PC-3 (cell line): ENCODE results near the gene ACLY. TPM values are rescaled to one million over a fixed set of nuclear protein-coding genes. Genes with fewer than 3 reads are reported as not detected.

ENCODE experiments used
- ATAC-seq: fragments of 200-7000 bp; cut with Tn5 transposase; 2 replicates; pipeline ENCODE4 v1.9.1; 2020; ENCODE audit warnings: mild to moderate bottlenecking, moderate library complexity
- BruUV-seq: library from RNA; stranded (reverse); fragments of 400-500 nt; replicated peaks from 2 replicates; lab custom pipeline; 2021; lab: Mats Ljungman, UMichigan
- CTCF ChIA-PET: fragments of 300-600 bp; sonication (Branson Sonifier 250); formaldehyde crosslinking; loops from one replicate; lab custom pipeline; 2022; ENCODE audit warnings: antibody characterized with exemption; lab: Charles Lee
- POLR2A ChIA-PET: fragments of 300-600 bp; sonication (Branson Sonifier 250); formaldehyde crosslinking; loops from one replicate; lab custom pipeline; 2022; ENCODE audit warnings: antibody characterized with exemption; ENCODE audit not compliant: unreplicated experiment; lab: Charles Lee
- DNase-seq: peaks from one replicate; pipeline ENCODE4 v3.0.0-alpha.2; 2015
- H2AFZ ChIP-seq: fragments of 300-600 bp; sonication (generic); 2 replicates; pipeline ENCODE4 v1.6.0; 2016; ENCODE audit warnings: antibody characterized with exemption, low read length
- H3F3A ChIP-seq: fragments of 300-600 bp; sonication (generic); one replicate; pipeline ENCODE4 v1.6.0; 2017; ENCODE audit warnings: antibody characterized with exemption, low read length, control low read depth, mild to moderate bottlenecking; ENCODE audit not compliant: unreplicated experiment
- H3K27ac ChIP-seq: fragments of 300-600 bp; sonication (generic); 2 replicates; pipeline ENCODE4 v1.5.1; 2016; ENCODE audit warnings: mild to moderate bottlenecking, low read length
- H3K27me3 ChIP-seq: fragments of 300-600 bp; sonication (generic); 2 replicates; pipeline ENCODE4 v1.6.1; 2016; ENCODE audit warnings: low read length, mixed read lengths
- H3K36me3 ChIP-seq: fragments of 300-600 bp; sonication (generic); 2 replicates; pipeline ENCODE4 v1.6.1; 2016; ENCODE audit warnings: low read depth, mixed run types, low read length, mixed read lengths
- H3K4me1 ChIP-seq: fragments of 300-600 bp; sonication (generic); 2 replicates; pipeline ENCODE4 v1.5.1; 2016; ENCODE audit warnings: low read length; ENCODE audit not compliant: insufficient read depth
- H3K4me2 ChIP-seq: fragments of 300-600 bp; sonication (generic); 2 replicates; pipeline ENCODE4 v1.6.0; 2016; ENCODE audit warnings: low read length
- H3K4me3 ChIP-seq: fragments of 300-600 bp; sonication (generic); 2 replicates; pipeline ENCODE4 v1.5.1; 2016; ENCODE audit warnings: mild to moderate bottlenecking, low read length, mixed read lengths
- H3K79me2 ChIP-seq: fragments of 300-600 bp; sonication (generic); 2 replicates; pipeline ENCODE4 v1.6.1; 2017; ENCODE audit warnings: low read length, mixed read lengths
- H3K9ac ChIP-seq: fragments of 300-600 bp; sonication (generic); 2 replicates; pipeline ENCODE4 v1.6.0; 2016; ENCODE audit warnings: mild to moderate bottlenecking, low read length
- H3K9me2 ChIP-seq: fragments of 300-600 bp; sonication (generic); replicated peaks from 2 replicates; pipeline ENCODE4 v1.6.1; 2016; ENCODE audit warnings: mixed run types, low read length, mixed read lengths
- H3K9me3 ChIP-seq: fragments of 300-600 bp; sonication (generic); 2 replicates; pipeline ENCODE4 v1.6.1; 2016; ENCODE audit warnings: low read length, mixed read lengths
- H4K20me1 ChIP-seq: fragments of 300-600 bp; sonication (generic); 2 replicates; pipeline ENCODE4 v1.6.1; 2016; ENCODE audit warnings: low read length, mixed read lengths
- CTCF ChIP-seq: fragments of 300-600 bp; sonication (generic); conservative IDR thresholded peaks from 2 replicates; pipeline ENCODE4 v1.5.1; 2017; ENCODE audit warnings: antibody characterized with exemption, low read depth, mild to moderate bottlenecking, low read length
- EZH2 ChIP-seq: fragments of 300-600 bp; sonication (generic); IDR thresholded peaks from one replicate; pipeline ENCODE4 v1.6.1; 2017; ENCODE audit warnings: antibody characterized with exemption, mild to moderate bottlenecking, low read length; ENCODE audit not compliant: unreplicated experiment
- EZH2phosphoT487 ChIP-seq: fragments of 300-600 bp; sonication (generic); IDR thresholded peaks from 2 replicates; pipeline ENCODE4 v1.6.1; 2018; ENCODE audit warnings: mild to moderate bottlenecking, antibody characterized with exemption, low read length, borderline replicate concordance
- intact Hi-C: fragments of 100-400 bp; cut with micrococcal nuclease; formaldehyde crosslinking; loops from 2 replicates; pipeline ENCODE4 v1.9.0; 2023
- total RNA-seq: library from RNA; depleted of rRNA; stranded (reverse); fragments of >200 nt; gene quantifications from 2 replicates; pipeline ENCODE4 v1.2.3, GENCODE V29; 2014

Gene ACLY
- total RNA-seq, 1 experiment from 2014 or later = 114 TPM

DNA sequence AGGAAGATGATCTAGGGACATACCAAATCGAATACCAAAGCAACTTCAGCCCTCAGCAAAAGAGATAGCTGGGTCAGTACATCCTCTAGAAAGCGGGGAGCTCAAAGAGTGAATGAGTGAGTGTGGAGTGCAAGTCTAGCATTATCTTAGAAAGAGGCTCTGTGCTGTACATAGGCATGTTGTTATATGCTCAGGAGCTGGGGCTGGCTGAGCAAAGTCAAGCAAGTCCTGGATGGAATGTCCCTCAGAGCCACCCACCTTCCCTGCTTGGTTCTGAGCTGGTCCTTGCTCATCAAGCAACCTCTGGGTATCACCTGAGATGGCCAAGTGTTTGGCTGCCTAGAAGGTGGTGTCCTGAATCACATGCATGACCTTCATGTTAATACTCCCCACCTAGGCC lies 48.7 kb downstream of the ACLY start:
- no peak overlapping the region for H3K27ac ChIP-seq
- no peak for DNase-seq
- TF ChIP-seq CTCF (no peak), EZH2phosphoT487 (no peak), EZH2 (no peak)
- no peaks in the 10 kb centered on the region for H4K20me1 ChIP-seq
- H3F3A ChIP-seq = no peaks in the 10 kb centered on the region
- no peak overlapping the region for H2AFZ ChIP-seq
- H3K9me2 ChIP-seq = no peaks in the 10 kb centered on the region
- no peaks in the 10 kb centered on the region for H3K27me3 ChIP-seq
- ATAC-seq = no peak
- no peak overlapping the region for H3K9ac ChIP-seq
- BruUV-seq = no TSS peak
- H3K4me3 ChIP-seq = no peak overlapping the region
- peaks cover under 1% of the 10 kb centered on the region for H3K79me2 ChIP-seq
- no peaks in the 10 kb centered on the region for H3K9me3 ChIP-seq
- peaks cover 6% of the 10 kb centered on the region; the same call in 1 of the 2 replicates for H3K36me3 ChIP-seq
- H3K4me1 ChIP-seq = no peaks in the 10 kb centered on the region
- ChIA-PET POLR2A (no interaction called here), CTCF (interaction anchor here (0.5 kb wide), 1 partner anchor 8 kb away, joined by 3 read pairs; no protein-coding TSS in a partner anchor)
- H3K4me2 ChIP-seq = no peak overlapping the region
- intact Hi-C loops = no loop called here

DNA sequence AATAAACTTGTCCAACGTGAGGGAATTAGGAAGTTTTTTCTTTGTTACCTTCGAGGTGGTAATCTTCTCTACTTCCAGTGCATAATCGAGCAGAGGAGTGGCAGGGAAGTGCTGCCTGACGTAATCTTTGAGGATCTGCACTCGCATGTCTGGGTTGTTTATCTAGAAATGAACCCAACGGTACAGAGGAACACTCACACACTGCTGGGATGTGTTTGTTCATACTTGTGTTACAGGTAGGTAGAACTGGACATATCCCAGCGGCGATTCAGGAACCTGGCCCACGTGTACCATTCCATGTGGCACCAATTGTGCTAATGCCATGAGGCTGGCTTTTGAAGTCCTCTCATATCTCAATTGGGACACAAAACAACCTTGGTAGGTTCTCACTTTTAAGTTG lies 49.3 kb downstream of the ACLY start:
- Histone ChIP-seq H3K4me1 (no peaks in the 10 kb centered on the region), H3K27ac (no peak overlapping the region), H3K36me3 (peaks cover 6% of the 10 kb centered on the region; the same call in 1 of the 2 replicates), H3K4me3 (no peak overlapping the region), H2AFZ (no peak overlapping the region), H3K9me2 (no peaks in the 10 kb centered on the region), H3K27me3 (no peaks in the 10 kb centered on the region), H3K4me2 (no peak overlapping the region), H3K9ac (no peak overlapping the region), H3K79me2 (peaks cover 7% of the 10 kb centered on the region), H3K9me3 (no peaks in the 10 kb centered on the region), H4K20me1 (peaks cover 1% of the 10 kb centered on the region; the same call in 1 of the 2 replicates), H3F3A (no peaks in the 10 kb centered on the region)
- intact Hi-C loops = loop anchor here (5.0 kb wide), 1 partner anchor 132 kb away; no protein-coding TSS in a partner anchor
- DNase-seq = no peak
- no peak for TF ChIP-seq CTCF
- TF ChIP-seq EZH2 = no peak
- TF ChIP-seq EZH2phosphoT487 = no peak
- POLR2A ChIA-PET = no interaction called here
- ATAC-seq = no peak
- BruUV-seq = no TSS peak
- CTCF ChIA-PET = no interaction called here

DNA sequence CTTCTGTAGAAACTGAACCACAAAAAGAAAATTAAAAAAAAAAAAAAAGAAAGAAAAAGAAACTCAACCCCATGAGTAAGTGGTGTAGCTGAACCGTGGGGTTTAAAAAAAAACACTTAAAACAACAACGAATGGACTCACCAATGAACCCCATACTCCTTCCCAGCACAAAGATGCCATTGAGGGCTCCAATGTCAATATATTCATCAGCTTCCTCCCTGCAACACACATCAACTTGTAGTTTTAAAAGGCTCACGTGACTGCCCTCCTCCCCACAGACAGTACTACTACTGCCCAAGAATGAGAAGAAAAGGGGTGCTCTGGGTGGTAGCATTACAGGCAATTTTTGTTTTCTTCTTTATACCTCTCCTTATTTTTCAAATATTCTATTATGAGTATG lies 50.2 kb downstream of the ACLY start:
- Histone ChIP-seq H3K79me2 (peaks cover 16% of the 10 kb centered on the region), H3K9me2 (no peaks in the 10 kb centered on the region), H3K4me1 (0 out of 2 replicates have a peak, but pooled peaks cover 1% of the 10 kb centered on the region), H3K4me3 (no peak overlapping the region), H3K27me3 (no peaks in the 10 kb centered on the region), H2AFZ (no peak overlapping the region), H3K27ac (no peak overlapping the region), H3F3A (no peaks in the 10 kb centered on the region), H3K9me3 (no peaks in the 10 kb centered on the region), H3K4me2 (no peak overlapping the region), H4K20me1 (peaks cover 10% of the 10 kb centered on the region; the same call in 1 of the 2 replicates), H3K36me3 (peaks cover 6% of the 10 kb centered on the region; the same call in 1 of the 2 replicates), H3K9ac (no peak overlapping the region)
- DNase-seq (no peak), ATAC-seq (no peak)
- intact Hi-C loops = loop anchor here (5.0 kb wide), 1 partner anchor 131 kb away; no protein-coding TSS in a partner anchor
- ChIA-PET POLR2A (interaction anchor here (0.7 kb wide), 1 partner anchor 38 kb away, joined by 9 read pairs; no protein-coding TSS in a partner anchor), CTCF (no interaction called here)
- BruUV-seq = no TSS peak
- TF ChIP-seq CTCF (no peak), EZH2phosphoT487 (no peak), EZH2 (no peak)
